ENCODE data around the gene RRAS. TPM values are rescaled to one million over a fixed set of nuclear protein-coding genes. Genes with fewer than 3 reads are reported as not detected.

RRAS gene
- total and polyA plus RNA-seq, 2 of the 4 experiments (the other 2 are of a cell fraction), result 50.2 to 241 TPM

GRCh38 chr19:49652551-49653465 is 12.9 kb upstream of the RRAS start (continued):
- TF ChIP-seq SMC3 (IDR thresholded peaks at IDR 0.05; ENCODE audit: low read depth, low read length), result no peak

- CTCF ChIA-PET, result no interaction called here
- no peak overlapping the region for H3K9ac ChIP-seq (ENCODE audit: low read depth, low read length)
Measured at GRCh38 chr19:49651820-49652550, 12.0 kb upstream of the RRAS start.

More at GRCh38 chr19:49651820-49652550, 12.0 kb upstream of the RRAS start:
- Histone ChIP-seq H3K4me1 (ENCODE audit: control insufficient read depth, insufficient read depth, low read length) (no peaks in the 10 kb centered on the region), H4K20me1 (ENCODE audit: insufficient read depth, low read length) (peaks cover 36% of the 10 kb centered on the region), H3K18ac (ENCODE audit: low read depth, low read length) (no peak overlapping the region), H3K23ac (ENCODE audit: low read depth, low read length) (no peak overlapping the region), H3K9me1 (ENCODE audit: insufficient read depth, low read length) (no peaks in the 10 kb centered on the region), H3K4ac (ENCODE audit: low read depth, low read length) (no peak overlapping the region), H4K5ac (ENCODE audit: low read depth, low read length) (no peak overlapping the region), H3K9me3 (ENCODE audit: control insufficient read depth, insufficient read depth, low read length) (no peaks in the 10 kb centered on the region), H2AFZ (replicated peaks; ENCODE audit: low read length, poor library complexity) (no peak overlapping the region), H3K4me2 (ENCODE audit: low read depth, low read length) (no peak overlapping the region), H2BK15ac (ENCODE audit: low read depth, low read length) (no peak overlapping the region), H4K8ac (ENCODE audit: low read depth in 2 of 2, low read length in 2 of 2) (no peak overlapping the region), H2BK5ac (ENCODE audit: low read depth, low read length, poor library complexity, severe bottlenecking) (no peak overlapping the region), H3K79me1 (ENCODE audit: low read depth in 1 of 2, low read length in 2 of 2) (peaks cover 28 to 58% of the 10 kb centered on the region in 2 experiments), H2AK9ac (replicated peaks; ENCODE audit: low read depth, low read length, poor library complexity) (no peak overlapping the region), H3K14ac (replicated peaks; ENCODE audit: low read depth, low read length) (no peak overlapping the region), H3K4me3 (ENCODE audit: insufficient read depth, low read depth, low read length) (no peak overlapping the region), H3K56ac (ENCODE audit: extremely low read depth, insufficient read depth, low read length) (no peak overlapping the region), H3K36me3 (ENCODE audit: control insufficient read depth, insufficient read depth, low read length) (peaks cover 77% of the 10 kb centered on the region), H4K91ac (ENCODE audit: insufficient read depth, low read depth, low read length) (no peak overlapping the region), H2AK5ac (ENCODE audit: low read depth, low read length) (no peak overlapping the region), H3K27me3 (ENCODE audit: control insufficient read depth, insufficient read depth, low read length) (no peaks in the 10 kb centered on the region), H3K27ac (ENCODE audit: insufficient read depth, low read length) (no peak overlapping the region), H2BK20ac (ENCODE audit: low read depth, low read length) (no peak overlapping the region), H2BK120ac (ENCODE audit: low read depth, low read length) (no peak overlapping the region)
- in situ Hi-C loops (cut with MboI; ENCODE audit: low sequenced_read_pairs), result no loop called here
- no peak for ATAC-seq (ENCODE audit: low read depth)
- BruUV-seq (replicated peaks), result no TSS peak
- TF ChIP-seq MAZ (IDR thresholded peaks at IDR 0.05; ENCODE audit: borderline replicate concordance, low read depth, low read length) (no peak), USF2 (IDR thresholded peaks at IDR 0.05; ENCODE audit: low read depth, low read length) (no peak), BHLHE40 (IDR thresholded peaks at IDR 0.05; ENCODE audit: low read depth, low read length) (no peak), FOS (IDR thresholded peaks at IDR 0.05; ENCODE audit: low read depth, low read length) (no peak), CEBPB (IDR thresholded peaks at IDR 0.05; ENCODE audit: low read depth, low read length) (no peak), POLR2A (IDR thresholded peaks at IDR 0.05; ENCODE audit: low read depth, low read length) (no peak), NFE2L2 (IDR thresholded peaks at IDR 0.05; ENCODE audit: low read depth, low read length) (no peak), RCOR1 (IDR thresholded peaks at IDR 0.05; ENCODE audit: insufficient replicate concordance, low read length) (no peak), SMC3 (IDR thresholded peaks at IDR 0.05; ENCODE audit: low read depth, low read length) (no peak), MAFK (IDR thresholded peaks at IDR 0.05; ENCODE audit: low read depth, low read length) (no peak), CHD1 (IDR thresholded peaks at IDR 0.05; ENCODE audit: low read depth, low read length) (no peak), MXI1 (IDR thresholded peaks at IDR 0.05; ENCODE audit: borderline replicate concordance, low read depth, low read length) (no peak)
- intact Hi-C loops (cut with micrococcal nuclease), result no loop called here
- dilution Hi-C loops (cut with HindIII; ENCODE audit: low sequenced_read_pairs, unreplicated experiment), result no loop called here
- POLR2A ChIA-PET (ENCODE audit: unreplicated experiment), result no interaction called here
- 96% methylated on average over 71 of the region's 110 CpGs; no CpG with 5 or more reads in 1 of the 2 experiments for WGBS, 2 experiments (ENCODE audit: extremely low coverage in 2 of 2, insufficient read length in 1 of 2)
- no peak for DNase-seq

Data from IMR-90 (cell line).